PFSK-1 (cell line): Measurements from ENCODE around the gene NPW.

Source experiments
- FOXP2 ChIP-seq: optimal IDR thresholded peaks from 2 replicates; pipeline ENCODE3; 2011; ENCODE audit warnings: borderline replicate concordance, control low read depth, inconsistent platforms; ENCODE audit not compliant: insufficient read depth; ENCODE audit errors: extremely low read length, extremely low read depth
- POLR2AphosphoS5 ChIP-seq: IDR thresholded peaks from 2 replicates; pipeline ENCODE4 v1.6.1; 2012; ENCODE audit warnings: low read depth, mild to moderate bottlenecking, control low read depth, low read length, moderate library complexity
- SIN3A ChIP-seq: IDR thresholded peaks from 2 replicates; pipeline ENCODE4 v1.6.1; 2012; ENCODE audit warnings: mild to moderate bottlenecking, low read length, moderate library complexity, borderline replicate concordance; ENCODE audit not compliant: insufficient read depth
- TAF1 ChIP-seq: IDR thresholded peaks from 2 replicates; pipeline ENCODE4 v1.6.1; 2012; ENCODE audit warnings: low read length, control low read depth, borderline replicate concordance; ENCODE audit not compliant: insufficient read depth
- TF ChIP-seq, protein P1 (sequence below), 2 experiments: IDR thresholded peaks; 2 replicates each; pipeline versions ENCODE4 v1.6.1 to v1.8.0; 2011 to 2012; ENCODE audit warnings: low read depth in 2 of 2, low read length in 2 of 2, control low read depth in 1 of 2, inconsistent platforms in 1 of 2, mild to moderate bottlenecking in 1 of 2, moderate library complexity in 1 of 2; ENCODE audit not compliant: insufficient read depth in 1 of 2

The NPW gene

DNA sequence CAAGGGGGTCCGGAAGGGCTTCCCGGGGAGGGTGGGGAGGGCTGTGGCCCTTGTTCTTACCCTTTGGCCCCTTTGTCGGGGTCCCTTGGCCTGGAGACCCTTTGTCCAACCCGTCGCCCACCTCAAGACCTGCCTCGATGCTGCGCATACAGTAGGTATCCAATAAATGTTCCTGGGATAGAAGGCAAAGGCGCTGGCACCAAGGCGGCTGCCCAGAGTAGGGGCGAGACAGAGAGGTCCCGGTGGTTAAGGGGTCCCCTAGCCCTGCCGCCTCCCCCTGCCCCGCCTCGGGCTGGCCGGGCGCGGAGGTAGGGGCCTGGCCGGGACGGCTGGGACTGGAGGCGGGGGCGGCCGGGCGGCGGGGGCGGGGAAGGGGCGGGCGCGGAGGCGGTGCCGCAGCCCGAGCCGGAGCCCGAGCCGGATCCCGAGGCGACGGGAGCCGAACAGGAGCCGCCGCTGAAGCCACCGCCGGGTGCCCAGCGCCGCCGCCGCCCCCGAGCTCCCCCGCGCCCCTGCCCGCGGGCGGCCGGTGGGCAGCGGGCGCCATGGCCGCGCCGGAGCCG is 7.0 kb downstream of the NPW start, which contains the start of gene NHERF2:
TSS of gene NHERF2 (plus strand) at position 442 of the 563 bp plus-strand sequence. CDS start at position 546, 104 bp downstream.
- TF ChIP-seq FOXP2 (no peak), TAF1 (no peak), POLR2AphosphoS5 (no peak), SIN3A (no peak)
- TF ChIP-seq, protein P1, sequence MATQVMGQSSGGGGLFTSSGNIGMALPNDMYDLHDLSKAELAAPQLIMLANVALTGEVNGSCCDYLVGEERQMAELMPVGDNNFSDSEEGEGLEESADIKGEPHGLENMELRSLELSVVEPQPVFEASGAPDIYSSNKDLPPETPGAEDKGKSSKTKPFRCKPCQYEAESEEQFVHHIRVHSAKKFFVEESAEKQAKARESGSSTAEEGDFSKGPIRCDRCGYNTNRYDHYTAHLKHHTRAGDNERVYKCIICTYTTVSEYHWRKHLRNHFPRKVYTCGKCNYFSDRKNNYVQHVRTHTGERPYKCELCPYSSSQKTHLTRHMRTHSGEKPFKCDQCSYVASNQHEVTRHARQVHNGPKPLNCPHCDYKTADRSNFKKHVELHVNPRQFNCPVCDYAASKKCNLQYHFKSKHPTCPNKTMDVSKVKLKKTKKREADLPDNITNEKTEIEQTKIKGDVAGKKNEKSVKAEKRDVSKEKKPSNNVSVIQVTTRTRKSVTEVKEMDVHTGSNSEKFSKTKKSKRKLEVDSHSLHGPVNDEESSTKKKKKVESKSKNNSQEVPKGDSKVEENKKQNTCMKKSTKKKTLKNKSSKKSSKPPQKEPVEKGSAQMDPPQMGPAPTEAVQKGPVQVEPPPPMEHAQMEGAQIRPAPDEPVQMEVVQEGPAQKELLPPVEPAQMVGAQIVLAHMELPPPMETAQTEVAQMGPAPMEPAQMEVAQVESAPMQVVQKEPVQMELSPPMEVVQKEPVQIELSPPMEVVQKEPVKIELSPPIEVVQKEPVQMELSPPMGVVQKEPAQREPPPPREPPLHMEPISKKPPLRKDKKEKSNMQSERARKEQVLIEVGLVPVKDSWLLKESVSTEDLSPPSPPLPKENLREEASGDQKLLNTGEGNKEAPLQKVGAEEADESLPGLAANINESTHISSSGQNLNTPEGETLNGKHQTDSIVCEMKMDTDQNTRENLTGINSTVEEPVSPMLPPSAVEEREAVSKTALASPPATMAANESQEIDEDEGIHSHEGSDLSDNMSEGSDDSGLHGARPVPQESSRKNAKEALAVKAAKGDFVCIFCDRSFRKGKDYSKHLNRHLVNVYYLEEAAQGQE (IDR thresholded peaks at IDR 0.05; ENCODE audit: insufficient read depth in 1 of 2, low read depth in 2 of 2, low read length in 2 of 2): no peak

DNA sequence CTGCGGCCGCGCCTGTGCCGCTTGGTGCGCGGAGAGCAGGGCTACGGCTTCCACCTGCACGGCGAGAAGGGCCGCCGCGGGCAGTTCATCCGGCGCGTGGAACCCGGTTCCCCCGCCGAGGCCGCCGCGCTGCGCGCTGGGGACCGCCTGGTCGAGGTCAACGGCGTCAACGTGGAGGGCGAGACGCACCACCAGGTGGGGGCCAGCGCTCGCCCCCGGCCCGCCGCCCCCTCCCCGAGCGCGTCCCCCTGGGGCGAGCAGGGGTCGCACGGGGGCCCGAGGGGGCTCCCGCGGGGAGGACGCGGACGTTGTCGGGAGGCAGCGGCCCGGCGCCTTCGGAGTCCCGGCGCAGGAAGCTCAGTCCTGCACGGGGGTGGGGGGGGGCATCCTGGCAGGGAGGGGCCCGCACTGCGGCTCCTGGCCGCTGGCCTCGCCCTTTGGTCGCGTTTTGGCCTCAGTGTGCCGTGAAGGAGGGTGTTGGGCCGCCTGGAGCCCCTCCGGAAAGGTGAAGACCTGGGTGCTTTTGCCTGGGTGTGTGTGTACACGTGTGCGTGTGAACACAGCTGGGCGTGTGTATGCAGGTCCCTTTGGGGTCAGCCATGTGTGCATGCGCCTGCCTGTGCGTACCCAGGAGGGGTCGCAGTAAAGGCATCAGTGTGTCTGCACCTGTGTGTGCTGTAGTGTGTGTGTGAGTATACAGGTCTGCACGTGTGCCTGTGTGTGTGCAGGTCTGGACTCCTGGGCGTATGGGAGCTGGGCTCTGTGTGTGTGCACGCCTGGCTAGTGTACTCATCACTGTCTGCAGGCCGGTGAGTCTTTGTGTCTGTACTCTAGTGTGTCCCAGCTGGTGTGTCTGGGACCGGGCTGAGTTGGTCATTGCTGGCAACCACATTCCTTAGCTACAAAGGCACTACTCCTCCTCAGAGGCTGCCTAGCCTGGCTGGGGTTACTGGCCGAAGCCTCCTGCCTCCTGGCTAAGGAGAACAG is 7.7 kb downstream of the NPW start:
- TF ChIP-seq, protein P1 (IDR thresholded peaks at IDR 0.05; ENCODE audit: insufficient read depth in 1 of 2, low read depth in 2 of 2, low read length in 2 of 2): 0 out of 4 replicates have a peak, but pooled peaks of 1 of the 2 experiments have one; percentile 32
- TF ChIP-seq POLR2AphosphoS5 (no peak), TAF1 (no peak)

DNA sequence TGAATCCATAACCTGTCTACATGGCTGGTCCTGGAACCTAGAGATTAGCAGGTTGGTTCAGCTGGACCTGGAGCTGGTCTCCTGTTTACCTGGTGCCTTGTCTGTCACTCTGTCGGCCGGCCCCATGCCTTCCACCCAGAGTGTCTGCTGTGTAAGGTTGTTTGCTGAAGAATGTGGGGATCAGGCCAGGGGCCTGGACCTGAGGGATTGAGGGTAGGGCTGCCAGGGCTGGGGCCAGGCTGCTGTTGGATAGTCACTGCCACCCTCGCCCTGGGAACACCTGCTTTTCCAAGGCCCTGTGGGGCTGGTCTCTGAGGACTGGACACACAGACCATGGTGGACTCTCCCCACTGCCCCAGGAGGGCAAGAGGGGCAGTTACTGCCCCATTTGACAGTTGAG is 8.6 kb downstream of the NPW start:
- no peak for TF ChIP-seq POLR2AphosphoS5
- TF ChIP-seq TAF1: no peak
- TF ChIP-seq FOXP2: no peak
- TF ChIP-seq, protein P1 (IDR thresholded peaks at IDR 0.05; ENCODE audit: insufficient read depth in 1 of 2, low read depth in 2 of 2, low read length in 2 of 2): no peak
- no peak for TF ChIP-seq SIN3A

DNA sequence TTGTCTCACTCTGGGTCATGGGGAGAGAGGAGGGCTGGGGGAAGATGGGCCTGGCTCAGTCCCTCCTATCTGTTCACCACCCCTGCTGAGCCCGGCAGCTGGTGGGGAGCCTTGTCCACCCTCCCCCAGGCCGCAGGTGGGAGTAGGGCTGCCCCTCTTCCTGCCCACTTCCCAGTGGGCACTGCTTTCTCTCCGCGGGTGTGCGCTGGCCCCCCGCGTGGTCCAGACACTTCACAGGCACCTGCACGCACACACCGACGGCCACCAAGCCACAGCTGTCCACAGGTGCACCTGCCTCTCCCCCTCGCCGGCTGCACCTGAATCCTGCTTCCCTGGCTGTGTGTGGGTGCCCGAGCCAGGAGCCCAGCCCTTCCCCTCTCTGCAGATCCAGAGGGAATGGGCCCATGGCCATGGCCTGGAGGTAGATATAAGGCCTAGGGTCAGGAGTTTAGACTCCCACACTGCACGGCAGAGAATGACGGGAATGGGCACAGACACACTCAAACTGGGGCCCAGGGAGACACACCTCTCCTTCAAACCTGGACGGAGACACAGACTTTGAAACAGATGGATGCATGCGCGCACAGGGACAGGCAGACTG is 9.1 kb downstream of the NPW start:
- TF ChIP-seq, protein P1 (IDR thresholded peaks at IDR 0.05; ENCODE audit: insufficient read depth in 1 of 2, low read depth in 2 of 2, low read length in 2 of 2): no peak
- TF ChIP-seq POLR2AphosphoS5: no peak
- no peak for TF ChIP-seq FOXP2
- TF ChIP-seq TAF1: no peak
- no peak for TF ChIP-seq SIN3A
